Transverse colon (tissue), 4 donors: ENCODE results near the gene NDST3.

Experiments used
- EP300 ChIP-seq: sonication (generic); formaldehyde crosslinking; IDR thresholded peaks from one replicate; pipeline ENCODE4 v1.6.1; 2017; ENCODE audit warnings: antibody characterized with exemption, low read depth
- POLR2AphosphoS5 ChIP-seq, 3 donors: sonication (generic); formaldehyde crosslinking; IDR thresholded peaks; one replicate each; pipeline ENCODE4 v1.6.1; 2016; ENCODE audit warnings: antibody characterized with exemption in 3 of 3
- TF ChIP-seq, protein P1 (sequence below), 5 experiments: fragments of 200-600 bp in 3 of 5; fragments of 450-650 bp in 2 of 5; sonication (generic) in 3 of 5; IDR thresholded peaks; 1 replicate in 2 of 5; 2 replicates in 3 of 5; pipeline ENCODE4 v1.5.1; 2016 to 2017; ENCODE audit warnings: antibody characterized with exemption in 5 of 5, inconsistent platforms in 3 of 5, mild to moderate bottlenecking in 2 of 5, moderate library complexity in 1 of 5

DNA sequence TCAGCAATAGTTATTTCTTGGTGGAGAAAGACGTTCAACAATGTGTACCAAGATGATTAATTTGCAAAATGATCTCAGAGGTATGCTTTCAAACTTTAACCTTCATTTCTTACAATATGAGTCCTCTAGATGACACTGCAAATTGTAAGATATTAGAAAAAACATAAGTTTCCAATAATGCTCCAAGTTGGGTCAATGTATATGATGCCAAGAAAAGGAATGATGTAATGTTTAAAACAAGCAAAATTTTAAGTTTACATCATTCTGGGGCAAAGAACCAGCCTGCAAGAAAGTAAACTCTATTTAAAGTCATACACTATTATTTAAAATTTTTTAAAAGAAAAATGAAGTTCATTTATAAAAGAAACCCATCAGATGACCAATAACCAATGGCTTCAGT lies 262.4 kb downstream of the NDST3 start:
- no peak for TF ChIP-seq POLR2AphosphoS5 (IDR thresholded peaks at IDR 0.05)
- TF ChIP-seq, protein P1, sequence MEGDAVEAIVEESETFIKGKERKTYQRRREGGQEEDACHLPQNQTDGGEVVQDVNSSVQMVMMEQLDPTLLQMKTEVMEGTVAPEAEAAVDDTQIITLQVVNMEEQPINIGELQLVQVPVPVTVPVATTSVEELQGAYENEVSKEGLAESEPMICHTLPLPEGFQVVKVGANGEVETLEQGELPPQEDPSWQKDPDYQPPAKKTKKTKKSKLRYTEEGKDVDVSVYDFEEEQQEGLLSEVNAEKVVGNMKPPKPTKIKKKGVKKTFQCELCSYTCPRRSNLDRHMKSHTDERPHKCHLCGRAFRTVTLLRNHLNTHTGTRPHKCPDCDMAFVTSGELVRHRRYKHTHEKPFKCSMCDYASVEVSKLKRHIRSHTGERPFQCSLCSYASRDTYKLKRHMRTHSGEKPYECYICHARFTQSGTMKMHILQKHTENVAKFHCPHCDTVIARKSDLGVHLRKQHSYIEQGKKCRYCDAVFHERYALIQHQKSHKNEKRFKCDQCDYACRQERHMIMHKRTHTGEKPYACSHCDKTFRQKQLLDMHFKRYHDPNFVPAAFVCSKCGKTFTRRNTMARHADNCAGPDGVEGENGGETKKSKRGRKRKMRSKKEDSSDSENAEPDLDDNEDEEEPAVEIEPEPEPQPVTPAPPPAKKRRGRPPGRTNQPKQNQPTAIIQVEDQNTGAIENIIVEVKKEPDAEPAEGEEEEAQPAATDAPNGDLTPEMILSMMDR (IDR thresholded peaks at IDR 0.05): no peak
- no peak for TF ChIP-seq EP300
